Stimulated activated CD4-positive, alpha-beta T cell treated with anti-CD3 and anti-CD28 coated beads, TNF-alpha, amount 100 ng/mL, for 4 hours (primary cell): ENCODE results near the gene ZSCAN1.

Experiments
- DNase-seq, 3 experiments: peaks; one replicate each; pipeline ENCODE4 v3.0.0-alpha.2; 2020; ENCODE audit warnings: low read depth in 3 of 3

Gene ZSCAN1

GRCh38 chr19:58040751-58041525, 7.1 kb downstream of the ZSCAN1 start:
- no peak for DNase-seq

GRCh38 chr19:58042495-58043340, 8.9 kb downstream of the ZSCAN1 start:
- no peak for DNase-seq

- no peak for DNase-seq
Observed at GRCh38 chr19:58044391-58044790, 10.6 kb downstream of the ZSCAN1 start.

- no peak for DNase-seq
Observed at GRCh38 chr19:58044886-58045285, 11.1 kb downstream of the ZSCAN1 start.

GRCh38 chr19:58045411-58046050, 11.7 kb downstream of the ZSCAN1 start:
- DNase-seq, result no peak

- no peak for DNase-seq
Observed at GRCh38 chr19:58046856-58047255, 13.0 kb downstream of the ZSCAN1 start.

- DNase-seq, result no peak
Observed at GRCh38 chr19:58047672-58048071, 13.8 kb downstream of the ZSCAN1 start.

GRCh38 chr19:58052256-58052655, 18.4 kb downstream of the ZSCAN1 start:
- DNase-seq, result no peak

GRCh38 chr19:58053480-58054156, 19.8 kb downstream of the ZSCAN1 start:
- DNase-seq, result no peak

GRCh38 chr19:58054901-58055874, 21.4 kb downstream of the ZSCAN1 start:
- no peak for DNase-seq

GRCh38 chr19:58056261-58056660, 22.4 kb downstream of the ZSCAN1 start:
- DNase-seq, result no peak

GRCh38 chr19:58056861-58057260, 23.0 kb downstream of the ZSCAN1 start:
- DNase-seq, result no peak

- no peak for DNase-seq
Observed at GRCh38 chr19:58058467-58058866, 24.6 kb downstream of the ZSCAN1 start.

- DNase-seq, result peak; percentile 21 to 38 (median 22)
Observed at GRCh38 chr19:58059003-58059670, 25.3 kb downstream of the ZSCAN1 start, which contains the start of gene ZNF135. ZNF135 (plus strand) TSS chr19:58059282; CDS start chr19:58060003, 721 bp downstream.

GRCh38 chr19:58059671-58060078, 25.9 kb downstream of the ZSCAN1 start:
- no peak for DNase-seq

- DNase-seq, result no peak
Observed at GRCh38 chr19:58060231-58060630, 26.4 kb downstream of the ZSCAN1 start.

GRCh38 chr19:58063712-58064111, 29.9 kb downstream of the ZSCAN1 start:
- no peak for DNase-seq

GRCh38 chr19:58067240-58067912, 33.6 kb downstream of the ZSCAN1 start:
- no peak for DNase-seq

GRCh38 chr19:58079792-58080191, 46.0 kb downstream of the ZSCAN1 start:
- no peak for DNase-seq
